HG03064 (cell line): Measurements from ENCODE around the gene FASTK.
A peak's percentile ranks its signal among the peaks of the same experiment; 100 is the strongest.

Experiments used
- ATAC-seq: cut with Tn5 transposase; IDR thresholded peaks from one replicate; pipeline ENCODE4 v1.9.1; 2021; ENCODE audit warnings: low read depth; ENCODE audit not compliant: unreplicated experiment

The FASTK gene

DNA sequence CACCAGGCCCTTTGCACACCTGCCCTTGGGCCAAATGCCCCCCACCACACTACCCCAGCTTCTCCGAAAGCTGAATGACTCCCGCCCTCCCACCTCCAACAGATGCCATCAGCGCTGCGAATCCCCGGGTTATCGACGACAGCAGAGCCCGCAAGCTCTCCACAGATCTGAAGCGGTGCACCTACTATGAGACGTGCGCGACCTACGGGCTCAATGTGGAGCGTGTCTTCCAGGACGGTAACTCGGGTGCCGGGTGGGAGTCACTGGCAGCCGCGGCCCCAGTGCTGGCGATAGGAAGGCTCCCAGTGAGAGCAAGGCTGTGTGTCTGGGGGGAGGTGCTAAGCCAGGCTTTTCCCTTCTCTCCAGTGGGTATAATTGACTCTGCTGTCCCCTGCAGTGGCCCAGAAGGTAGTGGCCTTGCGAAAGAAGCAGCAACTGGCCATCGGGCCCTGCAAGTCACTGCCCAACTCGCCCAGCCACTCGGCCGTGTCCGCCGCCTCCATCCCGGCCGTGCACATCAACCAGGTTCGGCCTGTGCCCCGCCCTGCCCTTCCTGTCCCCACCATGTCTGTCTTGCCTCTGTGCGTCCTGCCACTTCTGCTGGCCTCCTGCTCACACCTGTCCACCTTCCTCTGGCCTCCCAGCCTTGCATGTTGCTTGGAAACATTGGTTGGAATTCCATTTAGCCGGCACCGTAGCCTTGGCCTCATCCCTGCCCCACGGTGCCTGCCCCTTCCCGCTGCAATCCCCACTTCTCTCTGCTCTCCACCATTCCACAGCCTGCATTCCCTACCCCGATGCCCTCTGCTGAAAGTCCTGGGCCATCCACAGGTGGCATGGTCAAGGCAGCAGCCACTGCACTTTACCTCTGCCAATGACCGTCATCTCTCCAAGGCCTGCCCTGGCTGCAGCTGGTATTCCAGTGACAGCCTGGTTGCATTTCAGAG lies 37.8 kb upstream of the FASTK start:
- ATAC-seq: no peak

DNA sequence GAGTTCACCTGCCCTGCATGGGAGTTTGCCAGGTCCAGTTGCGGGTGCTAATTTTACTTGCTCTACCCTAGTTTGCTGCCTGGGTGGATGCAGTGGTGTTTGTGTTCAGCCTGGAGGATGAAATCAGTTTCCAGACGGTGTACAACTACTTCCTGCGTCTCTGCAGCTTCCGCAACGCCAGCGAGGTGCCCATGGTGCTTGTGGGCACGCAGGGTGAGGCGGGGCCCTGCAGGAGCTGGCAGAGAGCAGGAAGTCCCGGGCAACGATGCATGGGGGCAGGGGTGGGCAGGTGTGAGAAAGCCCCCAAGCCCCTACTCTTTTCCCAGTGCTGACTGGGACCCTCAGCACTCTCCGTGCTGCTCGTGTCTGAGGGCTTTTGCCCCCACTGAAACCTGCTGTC lies 37.0 kb upstream of the FASTK start:
- ATAC-seq: no peak

DNA sequence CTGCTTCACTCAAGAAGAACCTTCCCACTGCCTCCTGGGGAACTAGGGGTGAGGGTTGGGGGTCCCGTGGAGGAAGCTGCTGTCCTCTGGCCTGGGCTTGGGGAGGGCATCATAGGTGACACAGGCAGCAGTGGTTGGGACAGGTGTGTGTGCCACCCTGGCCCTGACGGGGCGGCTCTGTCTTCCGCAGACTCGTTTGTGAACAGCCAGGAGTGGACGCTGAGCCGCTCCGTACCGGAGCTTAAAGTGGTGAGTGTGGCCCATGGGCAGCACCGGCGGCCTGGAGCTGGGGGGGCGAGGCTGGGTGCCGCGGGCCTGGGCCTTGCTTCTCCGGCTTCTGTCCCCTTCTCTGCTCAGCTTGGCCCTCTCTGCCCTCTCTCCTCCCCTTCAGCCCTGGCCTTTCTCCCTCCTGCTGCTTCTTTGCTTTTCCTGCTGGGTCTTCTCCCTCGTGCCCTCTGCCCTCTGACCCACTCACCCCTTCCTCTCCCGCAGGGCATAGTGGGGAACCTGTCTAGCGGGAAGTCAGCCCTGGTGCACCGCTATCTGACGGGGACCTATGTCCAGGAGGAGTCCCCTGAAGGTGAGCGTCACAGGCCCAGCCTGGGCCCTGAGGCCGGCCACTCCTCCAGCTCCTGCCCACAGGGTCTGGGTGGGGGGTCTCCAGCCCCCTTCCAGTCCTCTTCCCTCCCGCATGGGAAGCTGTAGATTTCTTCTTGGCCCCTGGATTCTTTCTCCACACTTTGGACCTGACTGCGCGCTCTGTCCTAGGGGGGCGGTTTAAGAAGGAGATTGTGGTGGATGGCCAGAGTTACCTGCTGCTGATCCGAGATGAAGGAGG lies 36.2 kb upstream of the FASTK start:
- ATAC-seq: no peak

DNA sequence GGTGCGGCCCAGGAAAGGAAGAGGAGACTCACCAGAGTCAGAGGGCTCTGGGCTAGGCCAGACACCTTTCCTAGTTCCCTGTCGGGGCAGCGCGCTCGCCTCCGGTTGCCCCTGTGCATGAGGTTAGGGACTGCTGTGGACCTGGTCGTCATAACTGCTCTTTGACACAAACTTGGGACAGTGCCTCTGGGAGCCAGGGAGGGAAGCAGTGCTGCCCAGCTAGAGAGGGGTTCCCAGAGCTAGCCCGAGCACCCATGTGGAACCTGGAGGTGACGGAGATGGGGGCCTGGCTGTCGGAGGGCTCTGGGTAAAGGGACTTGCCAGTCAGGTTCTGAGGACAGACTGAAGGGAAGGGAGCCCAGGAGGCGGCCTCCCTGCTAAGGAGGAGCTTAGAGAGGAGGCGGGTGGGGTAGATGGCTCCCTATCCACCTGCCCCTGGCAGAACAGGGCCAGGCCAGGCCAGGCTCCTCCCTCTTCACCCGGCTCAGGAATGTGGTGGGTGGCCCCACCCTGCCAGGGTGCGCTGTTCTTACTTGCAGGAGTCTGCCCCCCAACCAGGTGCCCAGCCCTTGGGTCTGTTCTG lies 35.3 kb upstream of the FASTK start:
- ATAC-seq: no peak

DNA sequence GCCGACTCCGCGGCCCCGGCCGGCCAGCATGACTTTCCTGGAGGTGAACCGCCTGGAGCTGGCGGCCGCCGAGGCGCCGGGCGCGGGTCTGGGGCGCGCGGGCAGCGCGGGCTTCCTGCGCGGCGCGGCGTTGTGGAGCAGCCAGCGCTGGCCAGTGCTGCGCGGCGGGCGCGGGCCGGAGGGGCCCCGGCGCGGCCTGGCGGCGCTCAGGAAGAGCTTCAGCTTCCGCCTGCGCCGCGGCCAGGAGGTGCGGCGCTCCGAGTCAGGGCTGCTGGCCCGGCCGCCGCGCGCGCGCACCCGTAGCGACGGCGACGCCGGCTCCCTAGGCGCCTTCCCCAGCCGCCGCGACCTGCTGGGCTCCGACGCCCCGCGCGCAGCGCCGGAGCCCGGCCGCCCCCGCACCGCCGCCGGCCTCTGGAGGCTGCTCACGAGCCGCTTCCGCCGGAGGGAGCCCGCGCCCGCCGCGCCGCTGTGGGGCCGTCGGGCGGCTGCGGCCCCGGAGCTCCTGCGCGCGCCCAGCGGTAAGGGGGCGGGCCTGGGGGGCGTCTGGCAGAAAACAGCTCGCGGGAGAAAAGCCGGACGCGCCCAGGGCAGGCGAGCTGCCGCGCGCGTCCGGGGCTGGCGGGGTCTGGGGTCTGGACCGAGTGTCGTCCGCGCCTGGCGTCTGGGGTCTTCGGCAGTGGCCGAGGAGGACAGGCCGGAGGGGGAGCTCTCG lies 34.7 kb upstream of the FASTK start:
- no peak for ATAC-seq

DNA sequence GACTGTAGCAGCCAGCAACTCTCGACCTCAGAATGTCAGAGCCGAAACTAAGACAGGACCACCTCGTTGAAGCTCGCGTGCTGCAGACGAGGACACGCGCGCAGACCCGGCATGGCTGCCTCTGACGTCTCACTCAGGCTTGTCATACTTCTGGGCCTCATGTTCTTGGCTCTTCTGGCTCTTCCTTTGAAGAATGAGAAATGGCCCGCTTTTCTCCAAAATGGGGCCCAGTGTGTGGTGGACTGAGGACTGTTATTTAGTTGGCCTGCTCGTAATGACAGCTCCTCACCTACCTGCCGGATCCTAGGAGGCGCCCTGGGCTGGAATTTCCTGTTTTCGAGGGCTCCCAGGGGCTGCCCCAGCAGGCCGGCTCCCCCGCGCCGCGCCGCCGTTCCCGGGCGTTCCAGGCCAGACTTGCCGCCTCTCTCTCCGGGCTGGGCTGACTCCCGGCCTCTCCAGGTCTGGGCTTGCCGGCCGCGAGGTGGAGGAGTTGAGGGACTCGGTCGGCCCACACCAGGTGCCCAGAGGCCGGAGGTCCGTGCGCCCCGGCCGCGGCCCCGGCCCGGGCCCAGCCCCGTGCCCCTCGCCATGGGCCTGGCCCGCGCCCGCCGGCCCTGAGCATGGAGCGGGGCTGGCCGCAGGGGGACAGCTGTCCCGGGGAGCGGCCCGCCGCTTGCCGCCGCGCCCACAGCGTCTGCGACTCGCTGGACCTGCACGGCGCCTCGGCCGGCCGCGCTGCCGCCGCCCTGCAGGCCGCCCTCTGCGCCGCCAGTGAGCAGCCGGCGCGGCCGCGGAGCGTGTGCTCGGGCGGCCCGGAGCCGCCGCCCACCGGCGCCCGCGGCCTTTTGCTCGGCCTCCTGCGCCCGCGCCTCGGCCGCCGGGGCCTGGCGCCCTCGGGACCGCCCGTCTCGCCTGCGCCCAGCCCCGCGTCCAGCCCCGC lies 33.8 kb upstream of the FASTK start:
- ATAC-seq: no peak

DNA sequence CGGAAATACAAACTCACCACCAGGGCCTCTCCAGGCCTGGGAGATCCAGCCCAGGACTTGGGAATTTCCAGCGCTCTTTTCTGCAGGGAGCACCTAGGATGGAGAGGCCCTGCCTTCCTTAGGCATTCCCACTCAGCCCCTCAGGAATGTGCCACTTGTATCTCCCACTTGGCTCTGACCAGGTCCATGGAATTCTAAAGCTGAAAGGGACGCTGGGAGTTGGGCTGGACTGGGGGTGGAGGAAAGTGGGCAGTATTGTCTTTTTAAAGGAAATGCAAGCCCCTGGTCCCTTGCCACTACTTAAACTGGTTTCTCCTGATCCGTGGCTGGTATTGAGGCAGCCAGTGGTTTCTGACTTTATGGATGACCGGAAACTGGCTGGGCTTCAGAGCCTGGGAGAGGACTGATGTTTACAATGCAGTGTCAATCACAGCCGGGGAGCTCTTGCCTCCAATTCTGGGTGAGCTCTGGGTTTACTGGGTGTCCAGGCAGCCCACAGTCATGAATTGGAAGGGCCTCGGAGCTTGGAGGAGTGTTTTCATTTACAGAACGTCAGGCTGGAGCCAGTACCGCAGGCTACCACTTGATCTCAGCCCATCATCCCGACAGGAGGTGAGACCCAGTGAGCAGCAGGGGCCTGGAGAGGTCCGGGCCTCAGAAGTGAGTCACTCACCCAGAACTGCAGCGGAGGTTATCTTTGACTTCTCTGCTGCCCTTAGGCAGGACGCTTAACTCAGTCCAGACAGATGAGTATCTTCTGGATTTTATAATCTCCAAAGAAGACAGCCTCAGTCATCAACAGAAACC lies 32.9 kb upstream of the FASTK start:
- ATAC-seq: no peak

DNA sequence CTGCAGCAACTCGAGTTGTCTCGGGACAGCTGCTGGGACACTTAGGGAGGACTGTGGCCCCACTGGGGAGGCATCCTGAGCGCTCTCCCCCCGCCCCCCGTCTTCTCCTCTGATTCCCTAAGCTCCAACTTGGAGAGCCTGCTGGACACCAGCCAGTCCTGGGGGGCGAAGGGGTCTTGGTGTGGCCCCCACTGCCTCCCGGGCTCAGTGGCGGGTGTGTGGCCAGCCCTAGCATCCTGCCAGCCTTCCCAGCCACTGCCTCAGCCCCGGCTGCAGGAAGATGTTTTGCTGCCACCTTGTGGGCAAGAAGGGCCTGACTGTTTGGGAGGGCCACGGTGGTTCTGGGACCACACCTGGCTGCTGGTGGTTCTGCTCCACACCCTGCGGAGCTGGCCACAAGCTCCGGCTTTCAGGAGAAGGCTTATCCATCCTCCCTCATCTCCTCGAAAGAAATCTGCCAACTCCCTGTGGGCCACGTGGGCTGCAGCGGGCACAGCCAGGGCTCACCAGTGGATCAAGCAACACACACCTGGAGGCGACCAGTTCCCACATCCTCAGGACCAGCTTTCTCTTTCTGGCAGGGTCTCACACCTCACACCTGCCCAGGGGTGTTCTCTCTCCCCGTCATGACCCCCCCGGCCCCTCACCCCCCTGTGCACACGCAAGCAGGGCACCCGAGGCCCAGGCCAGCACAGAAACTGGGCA lies 30.5 kb upstream of the FASTK start:
- peak; percentile 93 for ATAC-seq

DNA sequence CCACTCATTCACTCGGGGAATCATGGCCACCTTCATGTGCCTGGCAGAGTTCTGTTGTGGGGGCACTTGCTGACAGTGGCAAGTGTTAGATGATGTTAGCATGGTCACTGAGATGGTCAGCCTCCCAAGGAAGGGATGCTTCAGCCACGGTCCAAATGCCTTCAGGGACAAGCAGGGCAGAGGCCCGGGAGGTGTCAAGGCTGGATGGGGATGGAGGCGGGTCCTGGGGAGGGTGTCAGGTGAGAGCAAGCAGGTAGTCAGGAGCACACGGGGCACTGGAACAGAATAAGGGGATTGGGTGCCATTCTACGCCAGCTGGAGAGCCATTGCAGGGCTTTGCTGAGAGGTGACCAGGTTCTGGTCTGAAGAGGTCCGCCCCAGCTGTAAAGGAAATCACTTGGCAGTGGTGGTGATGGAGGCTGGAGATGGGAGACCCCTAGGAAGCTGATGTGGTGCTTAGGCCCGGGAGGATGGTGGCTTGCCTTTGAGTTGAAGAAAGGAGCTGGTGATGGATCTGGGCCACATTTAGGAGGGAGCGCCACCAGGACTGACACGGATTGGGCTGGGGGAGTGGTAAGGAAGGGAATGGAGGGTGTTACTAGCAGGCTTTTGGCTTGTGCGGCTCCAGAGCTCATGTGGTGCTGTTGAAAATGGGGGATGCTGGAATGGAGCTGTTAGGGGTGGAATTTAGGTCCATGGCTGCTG lies 29.8 kb upstream of the FASTK start:
- no peak for ATAC-seq

DNA sequence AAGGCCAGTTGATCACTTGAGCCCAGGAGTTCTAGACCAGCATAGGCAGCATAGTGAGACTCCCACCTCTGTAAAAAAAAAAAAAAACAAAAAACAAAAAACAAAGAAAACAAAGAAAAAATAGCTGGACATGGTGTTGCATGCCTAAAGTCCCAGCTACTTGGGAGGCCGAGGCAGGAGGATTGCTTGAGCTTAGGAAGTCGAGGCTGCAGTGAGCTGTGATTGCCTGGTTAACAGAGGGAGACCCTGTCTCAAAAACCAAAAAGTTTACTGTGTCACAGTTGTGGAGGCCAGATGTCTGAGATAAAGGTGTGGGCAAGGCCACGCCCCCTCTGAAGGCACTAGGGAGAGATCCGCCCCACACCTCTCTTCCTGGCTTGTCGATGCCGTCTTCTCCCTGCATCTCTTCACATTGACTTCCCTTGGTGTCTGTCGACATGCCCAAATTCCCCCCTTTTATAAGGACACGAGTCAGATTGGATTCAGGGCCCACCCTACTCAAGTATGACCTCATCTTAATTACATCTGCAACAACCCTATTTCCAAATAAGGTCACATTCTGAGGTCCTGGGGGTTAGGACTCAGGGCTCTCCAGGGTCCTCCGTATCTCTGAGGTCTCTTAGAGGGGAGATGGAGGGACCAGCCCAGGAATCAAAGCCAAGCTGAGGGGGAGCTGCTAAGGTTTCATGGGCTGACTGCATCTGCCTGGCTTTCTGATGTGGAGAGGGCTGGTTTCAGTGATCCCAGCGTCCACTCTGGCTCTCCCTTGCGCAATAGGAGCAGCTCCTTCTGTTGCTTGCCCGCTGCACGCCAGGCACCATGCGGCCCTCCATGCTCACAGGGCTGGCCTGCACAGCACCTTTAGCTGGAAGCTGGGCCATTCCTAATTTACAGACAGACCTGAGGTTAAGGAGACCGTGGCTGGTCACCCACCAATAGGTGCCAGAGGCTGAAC lies 28.8 kb upstream of the FASTK start:
- no peak for ATAC-seq

DNA sequence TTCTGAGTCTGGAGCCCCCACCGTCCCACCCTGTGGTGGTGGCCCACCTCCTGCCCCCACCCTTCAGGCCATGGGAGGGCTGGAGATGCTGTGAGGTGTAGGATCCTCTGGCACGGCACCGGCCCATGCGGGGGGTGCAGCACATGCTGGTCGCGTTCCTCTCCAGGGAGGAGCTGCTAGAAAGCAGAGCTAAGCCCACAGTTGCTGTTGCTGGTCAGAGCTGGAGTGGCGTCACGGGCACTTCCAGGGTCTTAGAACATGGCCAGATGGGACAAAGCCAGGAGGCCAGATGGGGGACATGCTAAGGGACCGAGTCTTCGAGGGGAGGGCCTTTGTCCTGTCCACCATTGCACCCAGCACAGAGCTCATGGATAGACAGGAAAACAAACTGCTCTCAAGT lies 27.3 kb upstream of the FASTK start:
- no peak for ATAC-seq

DNA sequence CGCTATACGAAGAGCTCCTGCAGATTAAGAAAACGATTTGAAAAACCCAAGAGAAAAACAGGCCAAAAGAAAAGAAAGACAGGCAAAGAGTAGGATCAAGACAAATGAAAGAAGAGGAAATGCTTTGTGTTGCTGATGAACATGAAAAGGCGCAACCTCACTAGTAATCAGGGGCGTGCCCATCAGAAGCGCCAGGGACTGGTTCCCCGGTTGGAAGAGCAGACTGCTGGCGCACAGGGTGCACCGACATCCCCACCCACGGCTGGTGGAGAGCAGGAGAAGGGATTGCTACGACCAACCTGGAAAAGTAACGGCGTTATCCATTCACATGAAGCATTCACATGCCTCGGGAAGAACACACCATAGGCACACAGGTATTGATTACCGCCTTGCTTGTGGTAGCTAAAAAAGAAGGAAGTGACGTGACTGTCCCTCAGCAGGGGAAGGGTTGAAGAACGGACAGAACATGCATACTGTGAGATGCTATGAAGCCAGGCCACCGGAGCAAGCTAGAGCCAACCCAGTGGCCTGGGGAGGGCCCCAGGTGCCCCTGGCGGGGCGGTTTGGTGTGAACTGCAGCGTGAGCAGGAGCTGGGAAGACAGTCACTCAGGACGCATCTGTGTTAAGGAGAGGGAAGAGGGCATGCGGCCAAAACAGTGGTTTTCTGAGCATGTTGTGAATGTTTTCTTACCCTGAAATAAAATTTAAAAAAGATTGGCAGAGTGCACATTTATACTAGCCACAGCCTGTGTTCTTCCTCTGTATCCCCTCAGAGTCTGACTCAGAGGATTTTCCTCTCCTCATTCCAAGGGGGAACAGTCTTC lies 24.0 kb upstream of the FASTK start:
- no peak for ATAC-seq

DNA sequence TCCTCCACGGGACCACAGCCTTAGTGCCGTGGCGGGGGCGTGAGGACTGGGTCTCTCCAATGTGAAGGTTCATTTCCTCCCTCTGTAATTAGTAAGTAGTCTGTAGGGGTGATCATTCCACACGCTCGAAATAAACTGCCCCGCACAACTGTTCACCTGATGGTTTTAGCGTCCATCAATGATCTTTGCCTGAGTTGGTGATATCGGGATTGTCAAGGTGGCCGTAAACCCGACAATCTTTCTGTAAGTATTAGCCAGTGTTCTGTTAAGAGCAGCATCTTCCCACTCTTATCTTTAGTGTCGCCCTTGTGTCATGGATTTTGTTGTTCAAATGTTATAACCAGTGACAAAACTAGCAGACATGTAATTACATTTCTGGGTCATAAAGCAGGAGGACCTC lies 23.4 kb upstream of the FASTK start:
- no peak for ATAC-seq

DNA sequence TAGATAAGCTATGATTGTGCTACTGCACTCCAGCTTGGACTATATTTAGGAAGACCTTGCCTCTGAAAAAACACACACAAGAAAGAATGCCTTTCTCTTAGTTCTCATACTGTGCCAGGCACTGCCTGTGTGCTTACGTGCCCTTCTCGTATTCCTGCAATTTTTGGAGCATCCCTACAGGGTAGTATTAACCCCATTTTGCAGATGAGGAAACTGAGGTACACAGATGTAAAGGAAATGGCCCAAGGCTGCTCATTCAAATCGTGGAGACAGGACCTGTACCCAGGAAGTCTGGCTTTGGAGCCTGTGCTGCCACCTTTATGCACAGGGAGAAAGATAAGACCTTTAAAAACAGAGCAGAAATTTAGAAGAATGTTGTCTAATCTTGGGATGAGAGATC lies 22.4 kb upstream of the FASTK start:
- ATAC-seq: no peak

DNA sequence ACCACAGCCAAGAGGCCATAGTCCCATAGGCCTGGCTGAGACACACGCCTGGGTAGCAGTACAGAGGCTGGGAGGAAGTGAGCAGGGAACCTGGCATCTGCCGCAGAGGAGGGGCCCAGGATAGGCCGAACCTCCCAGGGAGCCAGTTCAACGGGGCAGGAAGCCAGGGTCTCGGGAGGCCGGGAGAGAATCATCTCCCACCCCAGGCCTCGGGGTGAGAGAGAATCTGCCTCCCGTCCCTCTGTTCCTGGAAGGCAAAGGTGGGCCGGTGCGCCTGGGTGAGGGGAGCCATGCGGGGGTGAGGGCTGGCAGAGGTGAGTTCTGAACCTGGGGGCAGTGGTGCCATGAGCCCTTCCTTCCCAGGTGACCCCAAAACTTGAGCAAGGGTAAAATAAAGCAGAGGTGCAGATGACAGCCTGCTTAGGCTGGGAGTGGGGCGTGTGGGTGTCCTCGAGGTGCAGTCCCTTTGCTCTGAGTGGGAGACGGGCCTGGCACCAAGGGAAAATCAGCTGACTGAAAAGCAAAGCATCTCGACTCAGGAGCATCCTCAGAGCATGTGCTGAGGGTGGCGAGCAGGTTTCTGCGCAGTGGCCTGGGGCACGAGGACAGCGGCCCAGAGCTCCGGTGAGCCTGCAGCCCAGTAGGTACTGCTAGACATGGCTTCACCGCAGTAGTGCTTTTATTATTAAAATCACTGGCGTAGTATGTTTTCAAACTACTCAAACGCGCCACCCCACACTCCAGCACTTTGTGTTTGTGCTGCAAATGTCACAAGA lies 21.2 kb upstream of the FASTK start:
- ATAC-seq: no peak
